Activated B cell treated with CpG ODN at 0.5 μM for 24 hours (primary cell): ENCODE data around the gene MYD88. TPM values are rescaled to one million over a fixed set of nuclear protein-coding genes. Genes with fewer than 3 reads are reported as not detected.

Experiments used
- ATAC-seq: fragments of 200-7000 bp; cut with Tn5 transposase; one replicate; pipeline ENCODE4 v1.10.0; 2021; ENCODE audit warnings: low read depth, mild to moderate bottlenecking, moderate library complexity
- CTCF ChIA-PET: fragments of 350-600 bp; sonication (Branson Sonifier 250); formaldehyde crosslinking; loops from one replicate; lab custom pipeline; 2021; ENCODE audit warnings: antibody characterized with exemption; lab: Charles Lee
- POLR2A ChIA-PET: fragments of 350-600 bp; sonication (Branson Sonifier 250); formaldehyde crosslinking; loops from one replicate; lab custom pipeline; 2021; ENCODE audit warnings: antibody characterized with exemption; lab: Charles Lee
- DNase-seq: peaks from one replicate; pipeline ENCODE4 v3.0.0; 2022
- H3K27ac Mint-ChIP-seq: one replicate; pipeline ENCODE4 v1.8.0; 2020; ENCODE audit warnings: mixed read lengths
- H3K27me3 Mint-ChIP-seq: one replicate; pipeline ENCODE4 v1.8.0; 2021; ENCODE audit warnings: mixed read lengths
- H3K36me3 Mint-ChIP-seq: one replicate; pipeline ENCODE4 v1.8.0; 2021; ENCODE audit warnings: low read depth, mixed read lengths
- H3K4me1 Mint-ChIP-seq: one replicate; pipeline ENCODE4 v1.8.0; 2021; ENCODE audit warnings: mixed read lengths
- H3K4me3 Mint-ChIP-seq: one replicate; pipeline ENCODE4 v1.8.0; 2020; ENCODE audit warnings: mild to moderate bottlenecking, mixed read lengths
- H3K9me3 Mint-ChIP-seq: one replicate; pipeline ENCODE4 v1.8.0; 2020; ENCODE audit warnings: mixed read lengths
- intact Hi-C: fragments of 100-400 bp; cut with micrococcal nuclease; formaldehyde crosslinking; loops from one replicate; pipeline ENCODE4 v1.15.1; 2024
- total RNA-seq: library from RNA; stranded (reverse); gene quantifications from 2 replicates; pipeline ENCODE4 v1.2.3, GENCODE V29; 2022
- TF ChIP-seq, protein P1 (sequence below): fragments of 200-600 bp; IDR thresholded peaks from one replicate; pipeline ENCODE4 v1.8.0; 2022; ENCODE audit warnings: antibody characterized with exemption, mild to moderate bottlenecking

MYD88 gene
- total RNA-seq, 1 donor from 2014 or later: 62.7 TPM

DNA sequence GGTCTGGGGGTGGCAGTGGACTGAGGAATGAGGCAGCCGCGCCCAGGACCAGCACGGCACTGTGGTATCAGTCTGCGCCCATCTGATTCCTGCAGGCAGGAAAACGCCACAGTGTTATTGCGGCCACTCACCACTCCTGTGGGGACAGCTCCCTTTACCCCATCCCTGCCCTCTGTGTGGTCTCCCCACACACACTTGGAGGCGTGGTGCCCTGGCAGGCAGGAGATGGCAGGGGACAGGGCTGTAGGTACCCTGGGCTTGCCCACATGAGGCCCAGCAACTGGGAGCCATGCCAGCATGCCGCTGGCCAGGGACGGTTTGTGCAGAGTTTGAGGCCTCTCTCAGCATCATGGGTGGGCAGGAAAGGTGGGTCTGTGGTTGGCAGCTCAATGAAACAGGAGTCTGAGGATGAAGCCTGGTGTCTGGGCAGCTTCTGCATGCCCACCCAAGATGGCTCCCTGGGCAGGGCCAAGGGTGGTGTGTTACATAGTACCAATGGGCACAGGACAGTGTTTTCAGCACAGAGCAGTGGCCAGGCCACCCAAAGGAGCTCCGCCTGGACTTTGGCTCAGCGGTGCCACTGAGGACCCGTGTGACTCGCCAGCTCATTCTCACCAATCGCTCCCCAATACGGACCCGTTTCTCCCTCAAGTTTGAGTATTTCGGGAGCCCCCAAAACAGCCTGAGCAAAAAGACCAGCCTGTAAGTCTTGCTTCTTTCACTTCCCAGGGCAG lies 28.7 kb upstream of the MYD88 start:
- peak; percentile 4 for DNase-seq
- intact Hi-C loops: no loop called here
- TF ChIP-seq, protein P1, sequence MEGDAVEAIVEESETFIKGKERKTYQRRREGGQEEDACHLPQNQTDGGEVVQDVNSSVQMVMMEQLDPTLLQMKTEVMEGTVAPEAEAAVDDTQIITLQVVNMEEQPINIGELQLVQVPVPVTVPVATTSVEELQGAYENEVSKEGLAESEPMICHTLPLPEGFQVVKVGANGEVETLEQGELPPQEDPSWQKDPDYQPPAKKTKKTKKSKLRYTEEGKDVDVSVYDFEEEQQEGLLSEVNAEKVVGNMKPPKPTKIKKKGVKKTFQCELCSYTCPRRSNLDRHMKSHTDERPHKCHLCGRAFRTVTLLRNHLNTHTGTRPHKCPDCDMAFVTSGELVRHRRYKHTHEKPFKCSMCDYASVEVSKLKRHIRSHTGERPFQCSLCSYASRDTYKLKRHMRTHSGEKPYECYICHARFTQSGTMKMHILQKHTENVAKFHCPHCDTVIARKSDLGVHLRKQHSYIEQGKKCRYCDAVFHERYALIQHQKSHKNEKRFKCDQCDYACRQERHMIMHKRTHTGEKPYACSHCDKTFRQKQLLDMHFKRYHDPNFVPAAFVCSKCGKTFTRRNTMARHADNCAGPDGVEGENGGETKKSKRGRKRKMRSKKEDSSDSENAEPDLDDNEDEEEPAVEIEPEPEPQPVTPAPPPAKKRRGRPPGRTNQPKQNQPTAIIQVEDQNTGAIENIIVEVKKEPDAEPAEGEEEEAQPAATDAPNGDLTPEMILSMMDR: no peak
- Mint-ChIP-seq H3K4me1 (peaks cover under 1% of the 10 kb centered on the region), H3K27ac (no peak overlapping the region), H3K27me3 (peaks cover 7% of the 10 kb centered on the region), H3K9me3 (peaks cover 8% of the 10 kb centered on the region), H3K4me3 (no peak overlapping the region), H3K36me3 (no peaks in the 10 kb centered on the region)
- CTCF ChIA-PET: no interaction called here
- no peak for ATAC-seq
- POLR2A ChIA-PET: no interaction called here

DNA sequence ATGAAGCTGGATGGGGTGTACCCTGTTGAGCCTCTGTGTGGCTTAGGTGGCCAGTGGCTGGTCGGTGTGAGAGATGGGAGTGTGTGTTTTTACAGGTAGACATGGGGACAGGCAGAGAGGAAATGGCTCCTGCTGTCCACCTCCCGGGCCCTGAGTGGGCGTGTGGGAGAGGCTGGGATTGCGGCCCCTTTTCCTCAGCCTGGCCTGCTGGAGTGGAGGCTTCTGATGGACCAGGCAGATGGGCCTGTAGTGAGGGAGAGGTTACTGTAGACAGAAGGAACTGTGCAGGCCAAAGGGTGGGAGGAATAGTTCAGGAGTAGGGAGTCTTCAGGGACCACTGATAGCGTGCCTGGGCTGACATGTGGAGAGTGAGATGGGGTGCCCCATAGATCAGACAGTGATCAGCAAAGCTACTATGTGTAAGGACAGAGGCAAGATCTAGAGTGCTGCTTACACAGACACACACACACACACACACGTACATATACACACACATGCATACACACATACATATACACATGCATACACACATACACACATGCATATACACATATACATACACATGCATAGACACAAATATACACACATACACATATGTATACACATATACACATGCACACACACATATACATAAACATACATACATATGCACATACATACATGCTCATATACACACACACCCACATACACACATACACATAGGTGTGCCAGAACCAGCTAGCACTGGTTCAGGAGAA lies 28.0 kb upstream of the MYD88 start:
- ChIA-PET CTCF (no interaction called here), POLR2A (no interaction called here)
- peaks cover 8% of the 10 kb centered on the region for H3K4me1 Mint-ChIP-seq
- H3K27ac Mint-ChIP-seq: no peak overlapping the region
- H3K27me3 Mint-ChIP-seq: peaks cover 7% of the 10 kb centered on the region
- H3K36me3 Mint-ChIP-seq: no peaks in the 10 kb centered on the region
- intact Hi-C loops: no loop called here
- H3K9me3 Mint-ChIP-seq: peaks cover 3% of the 10 kb centered on the region
- DNase-seq (no peak), ATAC-seq (no peak)
- H3K4me3 Mint-ChIP-seq: no peak overlapping the region
- TF ChIP-seq, protein P1: no peak

DNA sequence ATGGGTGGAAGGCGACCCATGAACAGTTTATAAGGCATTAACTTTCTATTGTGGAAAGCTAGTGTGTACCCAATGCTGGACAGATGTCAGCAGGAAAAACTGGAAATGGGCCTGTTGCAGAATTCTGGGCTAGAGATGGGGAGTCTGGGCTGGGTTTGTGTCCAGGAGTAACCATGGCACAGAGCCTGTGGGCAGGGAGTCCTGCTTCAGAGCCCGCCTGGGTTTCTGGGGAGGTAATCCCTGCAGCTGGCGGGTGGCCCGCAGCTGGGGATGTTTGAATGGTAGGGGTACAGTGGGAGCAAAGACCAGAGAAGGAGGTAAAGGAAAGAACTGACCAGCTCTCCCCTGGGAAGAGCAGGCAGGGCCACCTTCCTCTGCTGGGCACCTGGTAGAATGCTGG lies 27.3 kb upstream of the MYD88 start:
- H3K9me3 Mint-ChIP-seq: no peaks in the 10 kb centered on the region
- peaks cover 5% of the 10 kb centered on the region for H3K27me3 Mint-ChIP-seq
- no peaks in the 10 kb centered on the region for H3K36me3 Mint-ChIP-seq
- CTCF ChIA-PET: no interaction called here
- TF ChIP-seq, protein P1: no peak
- ATAC-seq (no peak), DNase-seq (no peak)
- H3K4me3 Mint-ChIP-seq: no peak overlapping the region
- no peak overlapping the region for H3K27ac Mint-ChIP-seq
- H3K4me1 Mint-ChIP-seq: peaks cover 14% of the 10 kb centered on the region
- POLR2A ChIA-PET: no interaction called here
- intact Hi-C loops: no loop called here

DNA sequence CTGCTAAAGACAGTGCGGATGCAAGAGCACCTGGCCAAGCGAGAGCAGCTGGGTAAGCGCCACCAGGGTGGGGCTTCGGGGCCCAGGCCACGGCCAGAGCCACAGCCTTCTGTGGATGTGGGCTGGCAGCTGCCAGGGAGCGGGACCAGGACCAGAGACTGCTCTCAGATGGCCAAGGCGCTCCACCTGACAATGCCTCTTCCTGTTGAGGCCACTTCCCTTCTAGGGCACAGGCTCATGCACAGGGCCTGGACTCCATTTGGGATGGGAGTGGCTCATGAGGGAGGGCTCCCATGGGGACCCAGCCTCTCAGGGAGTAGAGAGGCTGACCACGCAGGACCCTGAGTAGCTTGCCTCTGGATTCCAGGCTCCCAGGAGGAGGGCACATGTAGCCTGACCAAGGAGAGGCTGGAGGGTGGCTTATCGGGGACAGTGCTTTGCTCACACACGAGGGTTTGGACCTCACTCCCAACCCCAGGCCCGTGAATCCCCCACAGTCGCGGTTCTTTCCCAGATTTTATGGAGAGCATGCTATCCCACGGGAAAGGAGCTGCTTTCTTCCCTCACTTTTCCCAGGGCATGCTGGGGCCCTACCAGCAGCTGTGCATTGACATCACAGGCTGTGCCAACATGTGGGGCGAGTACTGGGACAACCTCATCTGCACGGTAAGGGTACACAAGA lies 26.6 kb upstream of the MYD88 start:
- no peak for ATAC-seq
- TF ChIP-seq, protein P1: no peak
- H3K27me3 Mint-ChIP-seq: peaks cover 5% of the 10 kb centered on the region
- H3K36me3 Mint-ChIP-seq: no peaks in the 10 kb centered on the region
- no peaks in the 10 kb centered on the region for H3K9me3 Mint-ChIP-seq
- peaks cover 14% of the 10 kb centered on the region for H3K4me1 Mint-ChIP-seq
- CTCF ChIA-PET: no interaction called here
- intact Hi-C loops: no loop called here
- H3K4me3 Mint-ChIP-seq: no peak overlapping the region
- DNase-seq: peak; percentile 8
- no peak overlapping the region for H3K27ac Mint-ChIP-seq
- POLR2A ChIA-PET: no interaction called here

DNA sequence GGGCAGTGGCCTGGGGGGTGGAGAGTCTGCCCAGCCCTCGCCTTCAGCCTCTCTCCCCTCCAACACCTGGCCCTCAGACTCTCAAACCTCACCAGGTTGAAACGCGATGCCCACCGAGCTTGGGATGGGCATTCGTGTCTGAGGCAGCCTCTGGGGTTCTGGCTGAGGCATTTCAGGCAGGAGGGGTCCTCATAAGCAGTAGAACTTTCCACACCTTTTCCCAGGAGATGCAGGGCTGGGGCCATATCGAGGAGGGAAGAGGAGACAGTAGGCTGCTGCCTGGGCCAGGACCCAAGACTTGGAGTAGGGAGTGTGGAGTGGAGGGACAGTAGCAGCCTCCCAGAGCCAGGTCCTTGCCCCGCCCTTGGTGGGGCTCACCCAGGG lies 26.1 kb upstream of the MYD88 start:
- no peak overlapping the region for H3K4me3 Mint-ChIP-seq
- no peaks in the 10 kb centered on the region for H3K9me3 Mint-ChIP-seq
- CTCF ChIA-PET: no interaction called here
- ATAC-seq (no peak), DNase-seq (peak; percentile 7)
- H3K27ac Mint-ChIP-seq: no peak overlapping the region
- H3K27me3 Mint-ChIP-seq: peaks cover 5% of the 10 kb centered on the region
- H3K4me1 Mint-ChIP-seq: peaks cover 14% of the 10 kb centered on the region
- H3K36me3 Mint-ChIP-seq: no peaks in the 10 kb centered on the region
- POLR2A ChIA-PET: no interaction called here
- intact Hi-C loops: no loop called here
- TF ChIP-seq, protein P1: no peak
